ENCODE data around the gene PCDHGA5. TPM values are rescaled to one million over a fixed set of nuclear protein-coding genes. Genes with fewer than 3 reads are reported as not detected.

Gene PCDHGA5
- total RNA-seq, 1 experiment from 2014 or later, result 2.0 TPM

GRCh38 chr5:141373673-141374317, 9.8 kb downstream of the PCDHGA5 start, which contains the start of gene PCDHGA6:
Gene PCDHGA6, plus strand, starts transcription at chr5:141373891. Its CDS starts 193 bp downstream, at chr5:141374084.
- Mint-ChIP-seq H3K4me1 (peaks cover 5% of the 10 kb centered on the region), H3K36me3 (peaks cover 60% of the 10 kb centered on the region), H3K9me3 (peaks cover 59% of the 10 kb centered on the region), H3K27me3 (ENCODE audit: low read depth) (peaks cover 9% of the 10 kb centered on the region), H3K27ac (no peak within 1 kb of the TSS), H3K4me3 (peak within 1 kb of the TSS; percentile 31)
- DNase-seq (ENCODE audit: low spot score), result no peak
- TF ChIP-seq NFATC4 (CRISPR knock-in tag; IDR thresholded peaks at IDR 0.05), result no peak
- TF ChIP-seq ZNF512 (CRISPR knock-in tag; IDR thresholded peaks at IDR 0.05; ENCODE audit: borderline replicate concordance), result no peak
- TF ChIP-seq ZMAT4 (CRISPR knock-in tag; IDR thresholded peaks at IDR 0.05), result no peak
- no peak for TF ChIP-seq FOXK1 (CRISPR knock-in tag; IDR thresholded peaks at IDR 0.05)
- no peak for TF ChIP-seq ZBTB43 (CRISPR knock-in tag; IDR thresholded peaks at IDR 0.05)
- no peak for TF ChIP-seq SMAD3 (CRISPR knock-in tag; IDR thresholded peaks at IDR 0.05; ENCODE audit: borderline replicate concordance)
- TF ChIP-seq ZNF425 (CRISPR knock-in tag; conservative IDR thresholded peaks at IDR 0.05), result no peak
- TF ChIP-seq ZNF317 (CRISPR knock-in tag; IDR thresholded peaks at IDR 0.05; ENCODE audit: borderline replicate concordance, low read depth), result no peak
- ChIA-PET CTCF (interaction anchor here (0.6 to 2.6 kb wide), 19 partner anchors 10 to 194 kb away, joined by 3 to 19 read pairs (median 4); partner anchors contain the start of genes PCDHB14, PCDHB15, PCDHGA10 and PCDHGA2), POLR2A (no interaction called here)
- ATAC-seq, result no peak

- no peak for DNase-seq (ENCODE audit: low spot score)
- peaks cover 9% of the 10 kb centered on the region for H3K27me3 Mint-ChIP-seq (ENCODE audit: low read depth)
- TF ChIP-seq NFYB (CRISPR knock-in tag; conservative IDR thresholded peaks at IDR 0.05; ENCODE audit: low read depth), result no peak
- TF ChIP-seq ZBTB43 (CRISPR knock-in tag; IDR thresholded peaks at IDR 0.05), result no peak
- TF ChIP-seq SMAD4 (CRISPR knock-in tag; IDR thresholded peaks at IDR 0.05), result no peak
- no peak for TF ChIP-seq SOX15 (CRISPR knock-in tag; IDR thresholded peaks at IDR 0.05)
- TF ChIP-seq IRF2 (CRISPR knock-in tag; IDR thresholded peaks at IDR 0.05; ENCODE audit: borderline replicate concordance, low read depth), result no peak
- no peak for TF ChIP-seq TEAD1 (CRISPR knock-in tag; IDR thresholded peaks at IDR 0.05)
- no peak for TF ChIP-seq ZNF263 (CRISPR knock-in tag; IDR thresholded peaks at IDR 0.05; ENCODE audit: low read depth)
- no peak for TF ChIP-seq E2F5 (CRISPR knock-in tag; IDR thresholded peaks at IDR 0.05)
- no peak for TF ChIP-seq ESRRA (CRISPR knock-in tag; IDR thresholded peaks at IDR 0.05; ENCODE audit: borderline replicate concordance)
- TF ChIP-seq MXD4 (CRISPR knock-in tag; IDR thresholded peaks at IDR 0.05; ENCODE audit: borderline replicate concordance), result no peak
- no peak for TF ChIP-seq FOXP4 (CRISPR knock-in tag; IDR thresholded peaks at IDR 0.05)
- no peak for TF ChIP-seq CBFB (CRISPR knock-in tag; IDR thresholded peaks at IDR 0.05; ENCODE audit: low read depth)
- no peak for TF ChIP-seq IRF1 (CRISPR knock-in tag; IDR thresholded peaks at IDR 0.05)
Measured at GRCh38 chr5:141374627-141375026, 10.7 kb downstream of the PCDHGA5 start.

More at GRCh38 chr5:141374627-141375026, 10.7 kb downstream of the PCDHGA5 start:
- ChIA-PET CTCF (interaction anchor here (0.8 to 2.6 kb wide), 15 partner anchors 10 to 193 kb away, joined by 3 to 19 read pairs (median 5); partner anchors contain the start of genes PCDHB14, PCDHGA10, PCDHGA2 and PCDHGA3), POLR2A (no interaction called here)
- H3K4me1 Mint-ChIP-seq, result peaks cover 5% of the 10 kb centered on the region
- peaks cover 59% of the 10 kb centered on the region for H3K9me3 Mint-ChIP-seq
- no peak overlapping the region for H3K4me3 Mint-ChIP-seq
- ATAC-seq, result no peak
- H3K27ac Mint-ChIP-seq, result no peak overlapping the region
- peaks cover 60% of the 10 kb centered on the region for H3K36me3 Mint-ChIP-seq
